ENCODE results near the gene NRXN3.
A peak's percentile ranks its signal among the peaks of the same experiment; 100 is the strongest.

Gene NRXN3

GRCh38 chr14:78652727-78653126 is 482.6 kb downstream of the NRXN3 start:
- Mint-ChIP-seq H3K27ac (no peak overlapping the region), H3K4me1 (no peaks in the 10 kb centered on the region), H3K4me3 (no peak overlapping the region), H3K27me3 (ENCODE audit: low read depth, poor library complexity) (peaks cover 15% of the 10 kb centered on the region), H3K36me3 (ENCODE audit: low read depth) (no peaks in the 10 kb centered on the region), H3K9me3 (peaks cover 4% of the 10 kb centered on the region)
- DNase-seq, result no peak
- TF ChIP-seq CTCF (IDR thresholded peaks at IDR 0.05), result no peak

GRCh38 chr14:78653173-78653572 is 483.0 kb downstream of the NRXN3 start:
- no peak for DNase-seq
- Mint-ChIP-seq H3K9me3 (peaks cover 4% of the 10 kb centered on the region), H3K27me3 (ENCODE audit: low read depth, poor library complexity) (peaks cover 15% of the 10 kb centered on the region)

GRCh38 chr14:78657451-78657850 is 487.3 kb downstream of the NRXN3 start:
- H3K27ac Mint-ChIP-seq, result no peak overlapping the region
- no peak for DNase-seq
- H3K4me3 Mint-ChIP-seq, result no peak overlapping the region
- H3K9me3 Mint-ChIP-seq, result peaks cover 4% of the 10 kb centered on the region
- no peaks in the 10 kb centered on the region for H3K4me1 Mint-ChIP-seq
- no peak for TF ChIP-seq CTCF (IDR thresholded peaks at IDR 0.05)
- H3K36me3 Mint-ChIP-seq (ENCODE audit: low read depth), result no peaks in the 10 kb centered on the region
- peaks cover 12% of the 10 kb centered on the region for H3K27me3 Mint-ChIP-seq (ENCODE audit: low read depth, poor library complexity)

More at GRCh38 chr14:78653173-78653572, 483.0 kb downstream of the NRXN3 start:
- no peaks in the 10 kb centered on the region for H3K4me1 Mint-ChIP-seq
- no peak overlapping the region for H3K27ac Mint-ChIP-seq
- H3K4me3 Mint-ChIP-seq, result no peak overlapping the region
- TF ChIP-seq CTCF (IDR thresholded peaks at IDR 0.05), result no peak
- no peaks in the 10 kb centered on the region for H3K36me3 Mint-ChIP-seq (ENCODE audit: low read depth)

- no peaks in the 10 kb centered on the region for H3K9me3 Mint-ChIP-seq
- DNase-seq, result no peak
- no peak for TF ChIP-seq CTCF (IDR thresholded peaks at IDR 0.05)
- H3K4me1 Mint-ChIP-seq, result no peaks in the 10 kb centered on the region
- H3K4me3 Mint-ChIP-seq, result no peak overlapping the region
- peaks cover 14% of the 10 kb centered on the region for H3K27me3 Mint-ChIP-seq (ENCODE audit: low read depth, poor library complexity)
- no peak overlapping the region for H3K27ac Mint-ChIP-seq
- H3K36me3 Mint-ChIP-seq (ENCODE audit: low read depth), result no peaks in the 10 kb centered on the region
Measured at GRCh38 chr14:78664841-78665240, 494.7 kb downstream of the NRXN3 start.

GRCh38 chr14:78666336-78667056 is 496.3 kb downstream of the NRXN3 start:
- Mint-ChIP-seq H3K27ac (peak overlapping the region; percentile 1), H3K4me3 (no peak overlapping the region), H3K4me1 (no peaks in the 10 kb centered on the region), H3K27me3 (ENCODE audit: low read depth, poor library complexity) (peaks cover 11% of the 10 kb centered on the region), H3K36me3 (ENCODE audit: low read depth) (no peaks in the 10 kb centered on the region), H3K9me3 (no peaks in the 10 kb centered on the region)
- DNase-seq, result no peak
- TF ChIP-seq CTCF (IDR thresholded peaks at IDR 0.05), result no peak

GRCh38 chr14:78667141-78667540 is 497.0 kb downstream of the NRXN3 start:
- H3K9me3 Mint-ChIP-seq, result no peaks in the 10 kb centered on the region
- H3K27me3 Mint-ChIP-seq (ENCODE audit: low read depth, poor library complexity), result peaks cover 11% of the 10 kb centered on the region
- no peak for DNase-seq
- no peaks in the 10 kb centered on the region for H3K4me1 Mint-ChIP-seq
- H3K4me3 Mint-ChIP-seq, result no peak overlapping the region
- TF ChIP-seq CTCF (IDR thresholded peaks at IDR 0.05), result no peak
- H3K36me3 Mint-ChIP-seq (ENCODE audit: low read depth), result no peaks in the 10 kb centered on the region
- peak overlapping the region; percentile 1 for H3K27ac Mint-ChIP-seq

All from nephron progenitor cell (in vitro differentiated cells).